ENCODE results near the gene EIF4G3. TPM values are rescaled to one million over a fixed set of nuclear protein-coding genes. Genes with fewer than 3 reads are reported as not detected.

The EIF4G3 gene, protein sequence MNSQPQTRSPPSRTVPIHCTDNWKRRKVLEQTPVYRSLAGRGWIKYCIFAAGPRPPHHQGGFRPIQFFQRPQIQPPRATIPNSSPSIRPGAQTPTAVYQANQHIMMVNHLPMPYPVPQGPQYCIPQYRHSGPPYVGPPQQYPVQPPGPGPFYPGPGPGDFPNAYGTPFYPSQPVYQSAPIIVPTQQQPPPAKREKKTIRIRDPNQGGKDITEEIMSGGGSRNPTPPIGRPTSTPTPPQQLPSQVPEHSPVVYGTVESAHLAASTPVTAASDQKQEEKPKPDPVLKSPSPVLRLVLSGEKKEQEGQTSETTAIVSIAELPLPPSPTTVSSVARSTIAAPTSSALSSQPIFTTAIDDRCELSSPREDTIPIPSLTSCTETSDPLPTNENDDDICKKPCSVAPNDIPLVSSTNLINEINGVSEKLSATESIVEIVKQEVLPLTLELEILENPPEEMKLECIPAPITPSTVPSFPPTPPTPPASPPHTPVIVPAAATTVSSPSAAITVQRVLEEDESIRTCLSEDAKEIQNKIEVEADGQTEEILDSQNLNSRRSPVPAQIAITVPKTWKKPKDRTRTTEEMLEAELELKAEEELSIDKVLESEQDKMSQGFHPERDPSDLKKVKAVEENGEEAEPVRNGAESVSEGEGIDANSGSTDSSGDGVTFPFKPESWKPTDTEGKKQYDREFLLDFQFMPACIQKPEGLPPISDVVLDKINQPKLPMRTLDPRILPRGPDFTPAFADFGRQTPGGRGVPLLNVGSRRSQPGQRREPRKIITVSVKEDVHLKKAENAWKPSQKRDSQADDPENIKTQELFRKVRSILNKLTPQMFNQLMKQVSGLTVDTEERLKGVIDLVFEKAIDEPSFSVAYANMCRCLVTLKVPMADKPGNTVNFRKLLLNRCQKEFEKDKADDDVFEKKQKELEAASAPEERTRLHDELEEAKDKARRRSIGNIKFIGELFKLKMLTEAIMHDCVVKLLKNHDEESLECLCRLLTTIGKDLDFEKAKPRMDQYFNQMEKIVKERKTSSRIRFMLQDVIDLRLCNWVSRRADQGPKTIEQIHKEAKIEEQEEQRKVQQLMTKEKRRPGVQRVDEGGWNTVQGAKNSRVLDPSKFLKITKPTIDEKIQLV (N-terminal part only)
- 43.0 TPM for total RNA-seq
- long read RNA-seq, full-length matches to known transcripts: 2 of 29 reads
- long read RNA-seq, partial matches to known transcripts: 13 of 29 reads
- long read RNA-seq, other reads (novel, unspliced or antisense): 14 of 29 reads

DNA sequence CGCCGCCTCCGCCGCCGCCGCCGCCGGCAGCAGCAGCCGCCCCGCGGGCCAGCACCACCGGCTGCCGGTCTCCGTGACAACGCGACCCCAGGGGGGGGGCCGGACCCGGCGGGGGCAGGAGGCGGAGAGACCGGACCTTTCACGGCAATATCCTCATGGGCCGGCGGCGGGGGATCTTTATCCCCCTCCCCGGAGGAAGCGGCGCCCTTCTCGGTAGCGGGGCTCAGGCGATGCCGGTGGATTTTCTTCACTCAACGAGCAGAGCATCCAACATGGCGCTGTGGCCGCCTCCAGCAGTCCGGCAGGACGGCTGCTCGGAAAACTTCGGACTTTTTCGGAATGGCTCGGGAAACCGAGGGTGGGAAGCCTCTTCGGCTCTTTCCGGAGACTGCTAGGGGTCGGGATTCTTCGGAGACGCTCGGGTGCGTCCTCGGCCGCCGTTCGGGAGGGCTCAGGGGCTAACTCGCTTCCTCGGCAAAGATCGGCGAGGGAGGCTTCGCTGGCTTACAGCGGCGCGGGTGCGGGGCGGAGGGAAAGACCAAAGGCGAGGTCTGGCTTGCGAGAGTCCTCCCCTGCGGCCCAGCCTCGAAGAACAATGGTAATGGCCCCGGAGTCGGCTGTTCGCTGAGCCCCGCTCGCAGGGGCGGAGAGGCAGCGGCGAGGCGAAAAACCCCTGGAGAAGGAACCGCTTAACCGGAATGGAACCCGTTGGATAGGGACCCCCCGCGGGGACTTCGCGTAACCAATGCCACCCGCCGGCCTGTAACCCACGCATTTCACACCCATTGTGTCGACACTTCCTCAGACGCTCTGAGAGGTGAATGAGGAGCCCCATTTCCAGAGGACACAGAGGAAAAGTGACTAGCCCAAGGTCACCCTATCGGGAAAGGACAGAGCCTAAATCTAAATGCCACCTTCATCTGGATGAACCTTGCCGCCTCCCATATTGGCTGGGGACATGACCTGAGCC, at the start of gene EIF4G3:
EIF4G3 (minus strand) TSS at position 312 of the 970 bp plus-strand sequence. CDS start 174,155 bp downstream, outside the sequence.
- no peaks in the 10 kb centered on the region for H3K36me3 ChIP-seq
- peak within 1 kb of the TSS; percentile 89 for H3K4me3 ChIP-seq
- peak within 1 kb of the TSS; percentile 93 for H3K27ac ChIP-seq
- H3K4me1 ChIP-seq: peaks cover 25% of the 10 kb centered on the region
- intact Hi-C loops (cut with DNase I): no loop called here
- H3K27me3 ChIP-seq (ENCODE audit: low read depth): no peaks in the 10 kb centered on the region
- H3K9me3 ChIP-seq: no peaks in the 10 kb centered on the region
- DNase-seq (peak; percentile 97), ATAC-seq (peak; percentile 98)
- TF ChIP-seq, protein P1, sequence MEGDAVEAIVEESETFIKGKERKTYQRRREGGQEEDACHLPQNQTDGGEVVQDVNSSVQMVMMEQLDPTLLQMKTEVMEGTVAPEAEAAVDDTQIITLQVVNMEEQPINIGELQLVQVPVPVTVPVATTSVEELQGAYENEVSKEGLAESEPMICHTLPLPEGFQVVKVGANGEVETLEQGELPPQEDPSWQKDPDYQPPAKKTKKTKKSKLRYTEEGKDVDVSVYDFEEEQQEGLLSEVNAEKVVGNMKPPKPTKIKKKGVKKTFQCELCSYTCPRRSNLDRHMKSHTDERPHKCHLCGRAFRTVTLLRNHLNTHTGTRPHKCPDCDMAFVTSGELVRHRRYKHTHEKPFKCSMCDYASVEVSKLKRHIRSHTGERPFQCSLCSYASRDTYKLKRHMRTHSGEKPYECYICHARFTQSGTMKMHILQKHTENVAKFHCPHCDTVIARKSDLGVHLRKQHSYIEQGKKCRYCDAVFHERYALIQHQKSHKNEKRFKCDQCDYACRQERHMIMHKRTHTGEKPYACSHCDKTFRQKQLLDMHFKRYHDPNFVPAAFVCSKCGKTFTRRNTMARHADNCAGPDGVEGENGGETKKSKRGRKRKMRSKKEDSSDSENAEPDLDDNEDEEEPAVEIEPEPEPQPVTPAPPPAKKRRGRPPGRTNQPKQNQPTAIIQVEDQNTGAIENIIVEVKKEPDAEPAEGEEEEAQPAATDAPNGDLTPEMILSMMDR (IDR thresholded peaks at IDR 0.05): no peak

DNA sequence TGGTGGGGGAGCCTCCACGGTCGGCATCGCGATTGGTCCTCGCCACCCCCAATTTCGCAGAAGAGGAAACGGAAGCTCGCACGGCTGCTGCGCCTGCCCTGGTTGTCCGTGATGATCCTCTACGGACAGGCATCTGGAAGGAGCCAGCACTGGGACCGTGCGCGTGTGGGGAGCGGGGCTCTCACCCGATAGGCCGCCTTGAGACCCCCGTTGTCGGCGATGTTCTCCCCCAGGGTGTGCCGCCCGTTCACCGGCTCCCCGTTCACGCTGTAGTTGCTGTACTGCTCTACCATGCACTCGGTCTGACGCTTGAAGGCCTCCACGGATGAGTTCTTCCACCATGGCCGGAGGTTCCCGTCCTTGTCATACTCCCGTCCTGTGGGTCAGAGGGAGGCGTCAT, 48.4 kb upstream of the EIF4G3 start:
- TF ChIP-seq, protein P1 (IDR thresholded peaks at IDR 0.05): no peak
- H3K9me3 ChIP-seq: no peaks in the 10 kb centered on the region
- H3K4me3 ChIP-seq: no peak overlapping the region
- no peak overlapping the region for H3K27ac ChIP-seq
- H3K27me3 ChIP-seq (ENCODE audit: low read depth): no peaks in the 10 kb centered on the region
- no peak for ATAC-seq
- no peaks in the 10 kb centered on the region for H3K4me1 ChIP-seq
- DNase-seq: no peak
- H3K36me3 ChIP-seq: peaks cover 84% of the 10 kb centered on the region
- intact Hi-C loops (cut with DNase I): no loop called here

DNA sequence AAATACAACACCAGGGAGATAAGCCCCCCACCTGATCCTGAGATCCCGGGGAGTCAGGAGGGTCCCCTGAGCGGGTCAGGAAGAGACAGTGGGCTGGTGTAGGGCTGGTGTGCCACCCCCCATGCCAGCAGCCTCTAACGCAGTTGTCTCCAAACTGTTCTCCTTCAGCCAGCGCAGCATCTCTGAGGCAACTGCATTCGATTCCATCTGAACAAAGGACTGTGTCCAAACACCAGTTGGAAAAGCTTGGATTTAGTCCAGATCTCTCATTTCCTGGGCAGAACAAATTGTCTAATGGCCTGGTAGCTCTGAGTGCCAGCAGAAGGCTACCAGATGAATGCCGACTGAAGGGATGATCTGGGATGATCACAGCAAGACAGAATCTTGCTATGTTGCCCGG, 44.1 kb upstream of the EIF4G3 start:
- Histone ChIP-seq H3K36me3 (peaks cover 82% of the 10 kb centered on the region), H3K27ac (no peak overlapping the region), H3K27me3 (ENCODE audit: low read depth) (no peaks in the 10 kb centered on the region), H3K4me1 (no peaks in the 10 kb centered on the region), H3K9me3 (no peaks in the 10 kb centered on the region), H3K4me3 (no peak overlapping the region)
- intact Hi-C loops (cut with DNase I): no loop called here
- TF ChIP-seq, protein P1 (IDR thresholded peaks at IDR 0.05): no peak
- DNase-seq (no peak), ATAC-seq (no peak)

DNA sequence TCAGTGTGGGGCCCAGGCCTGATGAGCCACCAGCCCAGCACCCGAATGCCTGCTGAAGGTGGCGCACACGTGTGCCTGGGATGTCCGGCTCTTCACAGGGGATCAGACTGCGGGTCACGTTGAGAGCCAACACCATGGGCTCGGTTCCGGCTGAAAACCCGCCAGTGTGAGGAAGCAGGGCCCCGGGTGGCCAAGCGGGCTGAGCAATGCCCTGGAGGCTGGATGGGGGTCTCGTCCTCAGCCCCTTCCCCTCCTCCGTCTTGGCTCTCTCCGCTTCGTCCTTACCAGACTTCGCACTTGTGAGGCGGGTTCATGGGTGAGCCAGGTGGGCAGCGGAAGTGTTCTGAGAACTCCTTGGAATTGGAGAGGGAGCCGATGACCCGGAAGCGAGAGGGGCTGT, 43.0 kb upstream of the EIF4G3 start:
- H3K27ac ChIP-seq: no peak overlapping the region
- intact Hi-C loops (cut with DNase I): no loop called here
- H3K4me1 ChIP-seq: no peaks in the 10 kb centered on the region
- ATAC-seq: no peak
- no peak for DNase-seq
- no peaks in the 10 kb centered on the region for H3K27me3 ChIP-seq (ENCODE audit: low read depth)
- no peaks in the 10 kb centered on the region for H3K9me3 ChIP-seq
- no peak overlapping the region for H3K4me3 ChIP-seq
- TF ChIP-seq, protein P1 (IDR thresholded peaks at IDR 0.05): no peak
- H3K36me3 ChIP-seq: peaks cover 71% of the 10 kb centered on the region

All from lower lobe of right lung (tissue), 2 donors.